K562 (cell line): ENCODE measurements around the gene STON1. TPM values are rescaled to one million over a fixed set of nuclear protein-coding genes. Genes with fewer than 3 reads are reported as not detected.
A peak's percentile ranks its signal among the peaks of the same experiment; 100 is the strongest.

ENCODE experiments used
- ARNT ChIP-seq, 2 experiments: fragments of 450-650 bp; IDR thresholded peaks; 2 replicates each; pipeline ENCODE4 v1.6.1; 2016; ENCODE audit warnings: mild to moderate bottlenecking in 1 of 2
- ATF6 ChIP-seq: sonication (generic); formaldehyde crosslinking; IDR thresholded peaks from 2 replicates; pipeline ENCODE4 v1.4.0; 2020; ENCODE audit warnings: mild to moderate bottlenecking, missing genetic modification reagents
- CHD2 ChIP-seq: IDR thresholded peaks from 2 replicates; pipeline ENCODE4 v1.6.1; 2011; ENCODE audit warnings: low read depth, low read length
- MTF1 ChIP-seq: fragments of 250-450 bp; sonication (Bioruptor Pico); IDR thresholded peaks from 2 replicates; pipeline ENCODE4 v1.9.0; 2021; ENCODE audit warnings: moderate library complexity, mild to moderate bottlenecking, inconsistent platforms, borderline replicate concordance
- NEUROD1 ChIP-seq: fragments of 150-350 bp; IDR thresholded peaks from 2 replicates; pipeline ENCODE4 v1.6.1; 2014; ENCODE audit warnings: borderline replicate concordance, low read length, low read depth; ENCODE audit not compliant: partially characterized antibody
- POLR2AphosphoS2 ChIP-seq: IDR thresholded peaks from 2 replicates; pipeline ENCODE4 v1.6.1; 2012; ENCODE audit warnings: low read length, improper control_type of control experiment
- POLR2G ChIP-seq: fragments of 200-400 bp; formaldehyde crosslinking; IDR thresholded peaks from 2 replicates; pipeline ENCODE4 v1.6.1; 2017; ENCODE audit warnings: low read depth, mild to moderate bottlenecking, antibody characterized with exemption, low read length, moderate library complexity
- RBM39 ChIP-seq: fragments of 200-400 bp; formaldehyde crosslinking; optimal IDR thresholded peaks from 2 replicates; pipeline ENCODE3; 2018; ENCODE audit warnings: low read depth, low read length
- TAF9B ChIP-seq: fragments of 450-650 bp; IDR thresholded peaks from 2 replicates; pipeline ENCODE4 v1.6.1; 2018; ENCODE audit warnings: mild to moderate bottlenecking; ENCODE audit not compliant: partially characterized antibody
- TARDBP ChIP-seq: fragments of 450-650 bp; IDR thresholded peaks from 2 replicates; pipeline ENCODE4 v1.6.1; 2016
- ZNF124 ChIP-seq: sonication (generic); formaldehyde crosslinking; IDR thresholded peaks from 2 replicates; pipeline ENCODE4 v1.8.1; 2022; ENCODE audit warnings: missing genetic modification reagents
- ZNF277 ChIP-seq: fragments of 250-450 bp; sonication (Bioruptor Pico); IDR thresholded peaks from 2 replicates; pipeline ENCODE4 v1.8.0; 2022; ENCODE audit warnings: inconsistent platforms, mild to moderate bottlenecking, moderate library complexity, borderline replicate concordance
- ZNF311 ChIP-seq: fragments of 250-450 bp; sonication (Bioruptor Pico); IDR thresholded peaks from 2 replicates; pipeline ENCODE4 v1.4.0; 2020; ENCODE audit warnings: mild to moderate bottlenecking, moderate library complexity
- ZNF584 ChIP-seq: fragments of 200-800 bp; sonication (Bioruptor generic); IDR thresholded peaks from 2 replicates; pipeline ENCODE4 v1.6.1; 2016; ENCODE audit warnings: low read depth, mild to moderate bottlenecking, missing genetic modification characterization, missing compliant biosample characterization
- ZNF586 ChIP-seq: fragments of 450-650 bp; formaldehyde crosslinking; conservative IDR thresholded peaks from 2 replicates; pipeline ENCODE4 v1.4.0; 2020; ENCODE audit warnings: mild to moderate bottlenecking, moderate library complexity
- polyA plus RNA-seq, 8 experiments: library from polyadenylated mRNA; depleted of rRNA in 4 of 8; stranded (reverse) in 5 of 8; unstranded in 3 of 8; fragments of >200 nt; fragmentation: Nextera tagmentation in 2 of 8; fragmentation: Illumina TruSeq in 1 of 8; extraction: Ambion mirVana in 2 of 8; extraction: Trizol in 1 of 8; gene quantifications; 2 replicates each; pipeline versions ENCODE4 v1.2.1 to v1.2.3, GENCODE V29; 2011 to 2014; ENCODE audit warnings: inconsistent platforms in 1 of 8, missing spikeins in 1 of 8
- total RNA-seq, 7 experiments: library from RNA; depleted of rRNA in 6 of 7; stranded (reverse); fragments of >200 nt in 6 of 7; fragmentation: Illumina TruSeq in 2 of 7; extraction: Trizol in 2 of 7; gene quantifications; 2 replicates each; pipeline versions ENCODE4 v1.2.1 to v1.2.3, GENCODE V29; 2011 to 2021; ENCODE audit warnings: low replicate concordance in 1 of 7
- TF ChIP-seq, protein P1 (sequence below): IDR thresholded peaks from 2 replicates; pipeline ENCODE4 v1.6.1; 2011; ENCODE audit warnings: borderline replicate concordance, low read depth, mild to moderate bottlenecking, moderate library complexity, low read length; ENCODE audit not compliant: insufficient read depth, poor library complexity, severe bottlenecking
- TF ChIP-seq, protein P2 (sequence below): sonication (generic); formaldehyde crosslinking; IDR thresholded peaks from 2 replicates; pipeline ENCODE4 v1.8.0; 2023; ENCODE audit warnings: missing genetic modification reagents, mild to moderate bottlenecking, borderline replicate concordance

Gene STON1
- total and polyA plus RNA-seq, 9 of the 15 experiments (the other 6 are each of a cell fraction or from before 2014, with no cell fraction given): 0.07 to 1.2 (median 0.55) TPM

GRCh38 chr2:48508461-48509124, 21.4 kb upstream of the STON1 start (continued):
- TF ChIP-seq MTF1 (CRISPR knock-in tag): no peak
- TF ChIP-seq ATF6 (CRISPR knock-in tag): no peak
- TF ChIP-seq CHD2: no peak
- no peak; a peak in 1 of 4 replicates for TF ChIP-seq ARNT (IDR thresholded peaks at IDR 0.05)
- TF ChIP-seq ZNF311 (CRISPR knock-in tag): no peak; the same call in 1 of the 2 replicates
- peak; percentile 43 for TF ChIP-seq TAF9B
- no peak for TF ChIP-seq TARDBP
- no peak for TF ChIP-seq ZNF277 (CRISPR knock-in tag)
- no peak for TF ChIP-seq RBM39
- TF ChIP-seq NEUROD1: peak; percentile 40
- TF ChIP-seq POLR2AphosphoS2: no peak
- TF ChIP-seq, protein P1, sequence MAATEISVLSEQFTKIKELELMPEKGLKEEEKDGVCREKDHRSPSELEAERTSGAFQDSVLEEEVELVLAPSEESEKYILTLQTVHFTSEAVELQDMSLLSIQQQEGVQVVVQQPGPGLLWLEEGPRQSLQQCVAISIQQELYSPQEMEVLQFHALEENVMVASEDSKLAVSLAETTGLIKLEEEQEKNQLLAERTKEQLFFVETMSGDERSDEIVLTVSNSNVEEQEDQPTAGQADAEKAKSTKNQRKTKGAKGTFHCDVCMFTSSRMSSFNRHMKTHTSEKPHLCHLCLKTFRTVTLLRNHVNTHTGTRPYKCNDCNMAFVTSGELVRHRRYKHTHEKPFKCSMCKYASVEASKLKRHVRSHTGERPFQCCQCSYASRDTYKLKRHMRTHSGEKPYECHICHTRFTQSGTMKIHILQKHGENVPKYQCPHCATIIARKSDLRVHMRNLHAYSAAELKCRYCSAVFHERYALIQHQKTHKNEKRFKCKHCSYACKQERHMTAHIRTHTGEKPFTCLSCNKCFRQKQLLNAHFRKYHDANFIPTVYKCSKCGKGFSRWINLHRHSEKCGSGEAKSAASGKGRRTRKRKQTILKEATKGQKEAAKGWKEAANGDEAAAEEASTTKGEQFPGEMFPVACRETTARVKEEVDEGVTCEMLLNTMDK: no peak
- TF ChIP-seq ZNF124 (CRISPR knock-in tag): no peak
- TF ChIP-seq ZNF584 (CRISPR knock-in tag): peak; percentile 92
- TF ChIP-seq POLR2G: no peak
- TF ChIP-seq, protein P2, sequence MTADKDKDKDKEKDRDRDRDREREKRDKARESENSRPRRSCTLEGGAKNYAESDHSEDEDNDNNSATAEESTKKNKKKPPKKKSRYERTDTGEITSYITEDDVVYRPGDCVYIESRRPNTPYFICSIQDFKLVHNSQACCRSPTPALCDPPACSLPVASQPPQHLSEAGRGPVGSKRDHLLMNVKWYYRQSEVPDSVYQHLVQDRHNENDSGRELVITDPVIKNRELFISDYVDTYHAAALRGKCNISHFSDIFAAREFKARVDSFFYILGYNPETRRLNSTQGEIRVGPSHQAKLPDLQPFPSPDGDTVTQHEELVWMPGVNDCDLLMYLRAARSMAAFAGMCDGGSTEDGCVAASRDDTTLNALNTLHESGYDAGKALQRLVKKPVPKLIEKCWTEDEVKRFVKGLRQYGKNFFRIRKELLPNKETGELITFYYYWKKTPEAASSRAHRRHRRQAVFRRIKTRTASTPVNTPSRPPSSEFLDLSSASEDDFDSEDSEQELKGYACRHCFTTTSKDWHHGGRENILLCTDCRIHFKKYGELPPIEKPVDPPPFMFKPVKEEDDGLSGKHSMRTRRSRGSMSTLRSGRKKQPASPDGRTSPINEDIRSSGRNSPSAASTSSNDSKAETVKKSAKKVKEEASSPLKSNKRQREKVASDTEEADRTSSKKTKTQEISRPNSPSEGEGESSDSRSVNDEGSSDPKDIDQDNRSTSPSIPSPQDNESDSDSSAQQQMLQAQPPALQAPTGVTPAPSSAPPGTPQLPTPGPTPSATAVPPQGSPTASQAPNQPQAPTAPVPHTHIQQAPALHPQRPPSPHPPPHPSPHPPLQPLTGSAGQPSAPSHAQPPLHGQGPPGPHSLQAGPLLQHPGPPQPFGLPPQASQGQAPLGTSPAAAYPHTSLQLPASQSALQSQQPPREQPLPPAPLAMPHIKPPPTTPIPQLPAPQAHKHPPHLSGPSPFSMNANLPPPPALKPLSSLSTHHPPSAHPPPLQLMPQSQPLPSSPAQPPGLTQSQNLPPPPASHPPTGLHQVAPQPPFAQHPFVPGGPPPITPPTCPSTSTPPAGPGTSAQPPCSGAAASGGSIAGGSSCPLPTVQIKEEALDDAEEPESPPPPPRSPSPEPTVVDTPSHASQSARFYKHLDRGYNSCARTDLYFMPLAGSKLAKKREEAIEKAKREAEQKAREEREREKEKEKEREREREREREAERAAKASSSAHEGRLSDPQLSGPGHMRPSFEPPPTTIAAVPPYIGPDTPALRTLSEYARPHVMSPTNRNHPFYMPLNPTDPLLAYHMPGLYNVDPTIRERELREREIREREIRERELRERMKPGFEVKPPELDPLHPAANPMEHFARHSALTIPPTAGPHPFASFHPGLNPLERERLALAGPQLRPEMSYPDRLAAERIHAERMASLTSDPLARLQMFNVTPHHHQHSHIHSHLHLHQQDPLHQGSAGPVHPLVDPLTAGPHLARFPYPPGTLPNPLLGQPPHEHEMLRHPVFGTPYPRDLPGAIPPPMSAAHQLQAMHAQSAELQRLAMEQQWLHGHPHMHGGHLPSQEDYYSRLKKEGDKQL (CRISPR knock-in tag): no peak
- TF ChIP-seq ZNF586 (CRISPR knock-in tag): no peak
